Stomach smooth muscle (tissue), 2 donors: ENCODE results near the gene XIAP.
"Not testable (repeated sequence)": the region's sequence is repeated elsewhere in the genome, so short reads cannot be mapped to it uniquely, and the experiment has no call there.

Experiments used
- H3K27ac ChIP-seq: one replicate; pipeline ENCODE4 v1.7.0; 2013; ENCODE audit warnings: mild to moderate bottlenecking, low read length, inconsistent platforms
- H3K27me3 ChIP-seq, 2 donors: one replicate each; pipeline ENCODE4 v1.7.0; 2013; ENCODE audit warnings: low read length in 2 of 2; ENCODE audit not compliant: insufficient read depth in 2 of 2, control insufficient read depth in 1 of 2
- H3K36me3 ChIP-seq, 2 donors: one replicate each; pipeline ENCODE4 v1.7.0; 2013; ENCODE audit warnings: low read length in 2 of 2; ENCODE audit not compliant: control insufficient read depth in 2 of 2, insufficient read depth in 2 of 2
- H3K4me1 ChIP-seq: one replicate; pipeline ENCODE4 v1.7.0; 2013; ENCODE audit warnings: low read length; ENCODE audit not compliant: control insufficient read depth, insufficient read depth
- H3K4me3 ChIP-seq, 2 donors: one replicate each; pipeline ENCODE4 v1.7.0; 2013; ENCODE audit warnings: low read length in 2 of 2
- H3K9ac ChIP-seq, 2 donors: one replicate each; pipeline ENCODE4 v1.7.0; 2013; ENCODE audit warnings: low read length in 2 of 2, mild to moderate bottlenecking in 1 of 2
- H3K9me3 ChIP-seq, 2 donors: one replicate each; pipeline ENCODE4 v1.7.0; 2013; ENCODE audit warnings: low read length in 2 of 2; ENCODE audit not compliant: control insufficient read depth in 2 of 2
- donor health status: healthy.
- donor health status: Pancreatic carcinoma.

XIAP gene

GRCh38 chrX:123909523-123909922, 49.7 kb downstream of the XIAP start:
- H3K27me3 ChIP-seq: no peaks in the 10 kb centered on the region
- H3K27ac ChIP-seq: no peak overlapping the region
- H3K36me3 ChIP-seq: peaks cover 0 to 4% of the 10 kb centered on the region in 2 donors
- no peaks in the 10 kb centered on the region for H3K4me1 ChIP-seq
- no peak overlapping the region for H3K4me3 ChIP-seq
- no peak overlapping the region for H3K9ac ChIP-seq
- H3K9me3 ChIP-seq: no peaks in the 10 kb centered on the region

DNA sequence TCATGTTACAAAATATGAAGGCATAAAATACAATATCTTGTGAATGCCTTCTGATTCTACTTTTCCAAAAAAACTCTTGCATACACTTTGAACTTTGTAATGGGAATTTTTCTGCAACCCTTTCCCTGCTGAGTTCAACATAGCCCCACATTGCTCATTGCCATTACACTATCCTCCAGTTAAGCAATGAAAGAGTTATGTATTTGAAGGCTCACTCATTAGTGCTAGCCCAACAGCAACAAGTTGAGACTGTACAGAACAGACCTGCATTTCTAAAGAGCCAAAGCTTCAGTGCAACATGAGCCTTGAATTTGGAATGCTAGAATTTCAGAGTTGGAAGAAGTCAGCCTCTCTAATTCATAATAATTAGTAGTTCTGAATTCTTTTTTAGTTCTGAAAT, 57.2 kb downstream of the XIAP start:
- Histone ChIP-seq H3K9ac (no peak overlapping the region), H3K9me3 (no peaks in the 10 kb centered on the region), H3K36me3 (no peaks in the 10 kb centered on the region), H3K27ac (no peak overlapping the region), H3K27me3 (no peaks in the 10 kb centered on the region), H3K4me1 (no peaks in the 10 kb centered on the region), H3K4me3 (no peak overlapping the region)

- Histone ChIP-seq H3K27me3 (no peaks in the 10 kb centered on the region), H3K9ac (no peak overlapping the region), H3K27ac (no peak overlapping the region), H3K36me3 (no peaks in the 10 kb centered on the region), H3K4me1 (no peaks in the 10 kb centered on the region), H3K4me3 (no peak overlapping the region), H3K9me3 (no peaks in the 10 kb centered on the region)
Observed at GRCh38 chrX:123918106-123918721, 58.4 kb downstream of the XIAP start.

DNA sequence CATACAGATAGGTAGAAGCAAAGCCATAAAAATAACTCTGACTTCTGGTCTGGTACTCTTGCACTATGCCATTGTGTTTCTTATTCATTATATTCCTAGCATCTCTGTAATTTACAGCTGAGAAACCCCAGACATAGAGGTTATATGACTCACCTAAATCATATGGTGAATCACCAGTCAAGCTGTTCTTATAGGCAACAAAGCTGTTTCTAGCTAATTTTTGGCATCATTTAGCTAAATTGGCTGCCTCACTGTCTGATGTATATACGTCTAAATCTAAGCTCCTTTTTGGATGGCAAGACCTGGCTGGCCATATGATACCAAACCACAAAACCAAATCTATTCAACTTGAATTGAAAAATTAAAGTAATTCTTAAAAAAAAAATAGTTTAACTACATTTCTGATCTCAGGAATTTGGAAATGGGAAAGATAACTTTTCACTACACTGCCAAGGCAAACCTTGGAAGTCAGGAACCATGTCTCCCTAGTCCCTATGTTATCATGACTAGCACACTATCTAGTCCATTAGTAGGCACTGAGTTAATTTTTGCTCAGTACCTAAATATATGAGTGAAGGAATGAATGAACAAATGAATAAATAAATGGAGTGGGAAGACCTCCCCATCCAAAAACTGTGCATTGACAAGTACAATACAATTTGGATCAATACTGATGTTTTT, 60.4 kb downstream of the XIAP start:
- H3K9me3 ChIP-seq: no peaks in the 10 kb centered on the region
- H3K27ac ChIP-seq: no peak overlapping the region
- H3K9ac ChIP-seq: no peak overlapping the region
- H3K36me3 ChIP-seq: no peaks in the 10 kb centered on the region
- H3K4me3 ChIP-seq: no peak overlapping the region
- H3K4me1 ChIP-seq: no peaks in the 10 kb centered on the region
- no peaks in the 10 kb centered on the region for H3K27me3 ChIP-seq

- Histone ChIP-seq H3K27me3 (no peaks in the 10 kb centered on the region), H3K4me3 (no peak overlapping the region), H3K4me1 (no peaks in the 10 kb centered on the region), H3K9me3 (no peaks in the 10 kb centered on the region), H3K36me3 (no peaks in the 10 kb centered on the region), H3K27ac (no peak overlapping the region), H3K9ac (no peak overlapping the region)
Observed at GRCh38 chrX:123923211-123923610, 63.4 kb downstream of the XIAP start.

- Histone ChIP-seq H3K27me3 (no peaks in the 10 kb centered on the region), H3K9ac (no peak overlapping the region), H3K9me3 (no peaks in the 10 kb centered on the region), H3K4me3 (no peak overlapping the region), H3K27ac (no peak overlapping the region), H3K4me1 (no peaks in the 10 kb centered on the region), H3K36me3 (no peaks in the 10 kb centered on the region)
Observed at GRCh38 chrX:123924186-123924585, 64.3 kb downstream of the XIAP start.

DNA sequence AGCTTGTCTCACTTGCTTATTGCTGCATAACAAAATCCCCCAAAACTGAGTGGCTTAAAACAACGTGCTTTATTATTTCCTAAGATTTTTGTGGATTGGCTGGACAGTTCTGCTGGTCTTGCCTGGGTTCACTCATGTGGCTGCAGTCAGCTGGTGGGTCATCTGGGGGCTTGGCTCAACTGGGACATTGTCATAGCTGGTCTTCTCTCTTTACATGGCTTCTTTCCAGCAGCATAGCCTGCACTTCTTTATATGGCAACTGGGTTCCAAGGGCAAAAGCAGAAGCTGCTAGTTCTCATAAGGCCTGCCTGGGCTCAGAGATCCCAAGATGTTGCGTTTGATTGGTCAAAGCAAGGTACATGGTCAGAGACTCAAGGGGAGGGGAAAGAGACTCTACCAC, 68.0 kb downstream of the XIAP start:
- Histone ChIP-seq H3K4me1 (no peaks in the 10 kb centered on the region), H3K9me3 (no peaks in the 10 kb centered on the region), H3K9ac (no peak overlapping the region), H3K27me3 (no peaks in the 10 kb centered on the region), H3K27ac (no peak overlapping the region), H3K36me3 (no peaks in the 10 kb centered on the region), H3K4me3 (no peak overlapping the region)

DNA sequence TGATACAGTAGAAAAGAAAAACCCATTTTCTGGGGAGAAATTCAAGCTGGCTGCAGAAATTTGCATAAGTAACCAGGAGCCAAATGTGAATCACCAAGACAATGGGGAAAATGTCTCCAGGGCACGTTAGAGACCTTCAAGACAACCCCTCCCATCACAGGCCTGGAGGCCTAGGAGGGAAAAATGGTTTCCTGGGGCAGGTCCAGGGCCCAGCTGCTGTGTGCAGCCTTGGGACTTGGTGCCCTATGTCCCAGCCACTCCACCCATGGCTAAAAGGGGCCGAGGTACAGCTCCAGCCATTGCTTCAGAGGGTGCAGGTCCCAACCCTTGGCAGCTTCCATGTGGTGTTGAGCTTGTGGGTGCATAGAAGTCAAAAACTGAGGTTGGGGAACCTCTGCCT, 72.2 kb downstream of the XIAP start:
- H3K36me3 ChIP-seq, H3K27me3 ChIP-seq, H3K9me3 ChIP-seq, H3K4me1 ChIP-seq, H3K27ac ChIP-seq, H3K9ac ChIP-seq, H3K4me3 ChIP-seq: not testable (repeated sequence)

DNA sequence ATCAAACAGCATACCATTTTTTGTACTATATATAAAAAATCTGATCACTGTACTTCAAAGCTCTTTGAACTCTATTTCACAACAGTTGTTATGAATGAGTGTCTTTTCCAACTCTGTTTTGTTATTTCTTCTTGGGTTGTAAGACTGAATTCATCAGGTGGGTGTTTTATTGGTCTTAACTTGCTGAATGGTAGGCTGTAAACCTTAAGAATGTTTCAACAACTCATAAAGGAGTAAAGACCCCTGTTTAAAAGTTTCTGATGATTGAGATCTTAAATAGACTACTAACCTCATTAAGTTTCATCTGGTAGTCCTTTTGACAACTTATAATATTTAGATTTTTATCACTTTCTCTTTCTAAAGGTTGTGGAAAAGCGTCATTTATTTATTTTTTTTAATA, 83.2 kb downstream of the XIAP start:
- Histone ChIP-seq H3K27ac (no peak overlapping the region), H3K4me1 (no peaks in the 10 kb centered on the region), H3K9me3 (no peaks in the 10 kb centered on the region), H3K36me3 (no peaks in the 10 kb centered on the region), H3K4me3 (no peak overlapping the region), H3K9ac (no peak overlapping the region), H3K27me3 (no peaks in the 10 kb centered on the region)

- Histone ChIP-seq H3K4me3 (no peak overlapping the region), H3K4me1 (no peaks in the 10 kb centered on the region), H3K27ac (no peak overlapping the region), H3K27me3 (no peaks in the 10 kb centered on the region), H3K9ac (no peak overlapping the region), H3K36me3 (no peaks in the 10 kb centered on the region), H3K9me3 (no peaks in the 10 kb centered on the region)
Observed at GRCh38 chrX:123943488-123943887, 83.6 kb downstream of the XIAP start.

DNA sequence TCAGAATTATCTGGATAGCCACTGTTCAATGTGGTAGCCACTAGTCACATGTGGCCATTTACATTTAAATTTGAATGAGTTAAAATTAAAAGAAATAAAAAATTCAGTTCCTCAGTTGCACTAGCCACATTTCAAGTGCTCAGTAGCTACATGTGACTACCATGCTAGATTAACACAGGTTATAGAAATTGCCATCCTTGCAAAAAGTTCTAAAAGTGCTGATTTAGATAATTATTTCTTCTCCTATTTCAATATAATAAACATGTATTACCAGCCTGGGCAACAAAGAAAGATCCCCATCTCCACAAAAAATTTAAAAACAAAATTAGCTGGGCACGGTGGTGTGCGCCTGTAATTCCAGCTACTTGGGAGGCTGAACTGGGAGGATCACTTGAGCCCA, 90.0 kb downstream of the XIAP start:
- no peaks in the 10 kb centered on the region for H3K36me3 ChIP-seq
- H3K9me3 ChIP-seq: no peaks in the 10 kb centered on the region

More for the DNA sequence above, 90.0 kb downstream of the XIAP start:
- H3K27me3 ChIP-seq: no peaks in the 10 kb centered on the region
- H3K27ac ChIP-seq: no peak overlapping the region
- no peak overlapping the region for H3K9ac ChIP-seq
- H3K4me1 ChIP-seq: no peaks in the 10 kb centered on the region
- H3K4me3 ChIP-seq: no peak overlapping the region
